ENCODE results near the gene RPS15. TPM values are rescaled to one million over a fixed set of nuclear protein-coding genes. Genes with fewer than 3 reads are reported as not detected.

Gene RPS15
- total and polyA plus RNA-seq, 10 of the 15 experiments (the other 5 are each of a cell fraction or from before 2014, with no cell fraction given) = 559 to 3,158 (median 1,413) TPM

GRCh38 chr19:1466461-1467214 lies 28.4 kb downstream of the RPS15 start:
- no peak overlapping the region for H3K4me2 ChIP-seq (ENCODE audit: control insufficient read depth, insufficient read depth)
- no peak for DNase-seq (ENCODE audit: low read depth, low spot score)

GRCh38 chr19:1467215-1467489 lies 29.0 kb downstream of the RPS15 start:
- RAD21 ChIA-PET (ENCODE audit: unreplicated experiment) = no interaction called here
- ATAC-seq = no peak
- Histone ChIP-seq H3K36me3 (ENCODE audit: control insufficient read depth in 2 of 2, insufficient read depth in 2 of 2, low read length in 1 of 2) (no peaks in the 10 kb centered on the region), H3K4me1 (ENCODE audit: control insufficient read depth, insufficient read depth, low read length) (peaks cover 7% of the 10 kb centered on the region), H3K9me3 (replicated peaks; ENCODE audit: control insufficient read depth, insufficient read depth, low read length) (no peaks in the 10 kb centered on the region), H3K27me3 (replicated peaks in 1 of 2; ENCODE audit: control insufficient read depth in 2 of 2, insufficient read depth in 2 of 2, low read length in 1 of 2) (peaks cover 10 to 27% of the 10 kb centered on the region in 2 experiments), H3K9ac (ENCODE audit: control insufficient read depth, insufficient read depth, low read length) (no peak overlapping the region), H3K79me2 (ENCODE audit: control insufficient read depth, insufficient read depth, low read length) (no peaks in the 10 kb centered on the region), H2AFZ (ENCODE audit: control insufficient read depth, low read depth, low read length) (no peak overlapping the region), H3K27ac (ENCODE audit: control insufficient read depth, insufficient read depth) (no peak overlapping the region), H4K20me1 (ENCODE audit: control insufficient read depth, insufficient read depth) (peaks cover 7% of the 10 kb centered on the region), H3K4me2 (ENCODE audit: control insufficient read depth, insufficient read depth) (no peak overlapping the region), H3K4me3 (no peak overlapping the region)
- WGBS (ENCODE audit: insufficient coverage, insufficient replicate concordance, low lambda C conversion rate, missing lambda C conversion rate) = 9% methylated on average over 20 of the region's 36 CpGs
- in situ Hi-C loops (cut with MboI) (no loop called here), intact Hi-C loops (cut with micrococcal nuclease; ENCODE audit: unreplicated experiment) (no loop called here)
- CTCF ChIA-PET = no interaction called here
- POLR2A ChIA-PET = no interaction called here
- FAIRE-seq = no peak
- TF ChIP-seq BMI1 (IDR thresholded peaks at IDR 0.05; ENCODE audit: borderline replicate concordance) = no peak
- no peak for TF ChIP-seq LARP7 (IDR thresholded peaks at IDR 0.05)
- TF ChIP-seq SREBF1 (IDR thresholded peaks at IDR 0.05; ENCODE audit: low read length) = no peak
- TF ChIP-seq EGR1 (IDR thresholded peaks at IDR 0.05; ENCODE audit: borderline replicate concordance in 1 of 2, low read depth in 2 of 2, low read length in 2 of 2) = no peak
- no peak for TF ChIP-seq REST (IDR thresholded peaks at IDR 0.05; ENCODE audit: low read depth, low read length)
- no peak for TF ChIP-seq HDGF (IDR thresholded peaks at IDR 0.05)
- TF ChIP-seq MTA2 (IDR thresholded peaks at IDR 0.05; ENCODE audit: low read depth) = no peak
- TF ChIP-seq MYB (IDR thresholded peaks at IDR 0.05; ENCODE audit: borderline replicate concordance, low read depth, low read length) = no peak
- no peak for TF ChIP-seq NR2C2 (IDR thresholded peaks at IDR 0.05; ENCODE audit: borderline replicate concordance, control insufficient read depth, insufficient read length, low read depth)
- no peak for TF ChIP-seq YBX1 (IDR thresholded peaks at IDR 0.05)
- no peak for TF ChIP-seq KDM1A (IDR thresholded peaks at IDR 0.05; ENCODE audit: borderline replicate concordance)
- SMC1A ChIA-PET (ENCODE audit: uncharacterized antibody, unreplicated experiment) = no interaction called here
- BruUV-seq (replicated peaks) = no TSS peak
- DNase-seq (ENCODE audit: low read depth, low spot score) = no peak

More at GRCh38 chr19:1466461-1467214, 28.4 kb downstream of the RPS15 start:
- intact Hi-C loops (cut with micrococcal nuclease; ENCODE audit: unreplicated experiment) = no loop called here
- H3K9me3 ChIP-seq (replicated peaks; ENCODE audit: control insufficient read depth, insufficient read depth, low read length) = no peaks in the 10 kb centered on the region
- H2AFZ ChIP-seq (ENCODE audit: control insufficient read depth, low read depth, low read length) = no peak overlapping the region
- POLR2A ChIA-PET = no interaction called here
- no peak overlapping the region for H3K27ac ChIP-seq (ENCODE audit: control insufficient read depth, insufficient read depth)
- in situ Hi-C loops (cut with MboI) = no loop called here
- peaks cover 2% of the 10 kb centered on the region for H4K20me1 ChIP-seq (ENCODE audit: control insufficient read depth, insufficient read depth)
- 54% methylated on average over 65 of the region's 70 CpGs for WGBS (ENCODE audit: insufficient coverage, insufficient replicate concordance, low lambda C conversion rate, missing lambda C conversion rate)
- no TSS peak for BruUV-seq (replicated peaks)
- CTCF ChIA-PET = interaction anchor here (1.1 kb wide), 1 partner anchor 39 kb away, joined by 3 read pairs; no protein-coding TSS in a partner anchor
- no peaks in the 10 kb centered on the region for H3K79me2 ChIP-seq (ENCODE audit: control insufficient read depth, insufficient read depth, low read length)
- H3K9ac ChIP-seq (ENCODE audit: control insufficient read depth, insufficient read depth, low read length) = no peak overlapping the region
- peak; percentile 41 for TF ChIP-seq HDAC6 (IDR thresholded peaks at IDR 0.05; ENCODE audit: unreplicated experiment)
- TF ChIP-seq POLR2A (IDR thresholded peaks at IDR 0.05; ENCODE audit: low read depth, low read length) = 0 out of 2 replicates have a peak, but pooled peaks have one; percentile 26
- TF ChIP-seq PAX8 (IDR thresholded peaks at IDR 0.05) = no peak
- no peak for TF ChIP-seq BHLHE40 (IDR thresholded peaks at IDR 0.05; ENCODE audit: borderline replicate concordance in 1 of 2, low read depth in 2 of 2, low read length in 1 of 2)
- TF ChIP-seq ZSCAN29 (IDR thresholded peaks at IDR 0.05) = no peak
- RAD21 ChIA-PET (ENCODE audit: unreplicated experiment) = no interaction called here
- H3K27me3 ChIP-seq (replicated peaks in 1 of 2; ENCODE audit: control insufficient read depth in 2 of 2, insufficient read depth in 2 of 2, low read length in 1 of 2) = peaks cover 10 to 24% of the 10 kb centered on the region in 2 experiments
- SMC1A ChIA-PET (ENCODE audit: uncharacterized antibody, unreplicated experiment) = no interaction called here
- peaks cover 7% of the 10 kb centered on the region for H3K4me1 ChIP-seq (ENCODE audit: control insufficient read depth, insufficient read depth, low read length)
- ATAC-seq (no peak), FAIRE-seq (no peak)
- H3K4me3 ChIP-seq = no peak overlapping the region
- no peaks in the 10 kb centered on the region for H3K36me3 ChIP-seq (ENCODE audit: control insufficient read depth in 2 of 2, insufficient read depth in 2 of 2, low read length in 1 of 2)
